K562 treated with DMSO at 1 percent for 12 hours (cell line): ENCODE data around the gene MICOS13. TPM values are rescaled to one million over a fixed set of nuclear protein-coding genes. Genes with fewer than 3 reads are reported as not detected.

Experiments
- total RNA-seq: library from RNA; unstranded; fragments of 300-600 nt; gene quantifications from 2 replicates; pipeline ENCODE4 v1.2.3, GENCODE V29; 2022; ENCODE audit not compliant: insufficient read depth

Gene MICOS13, protein sequence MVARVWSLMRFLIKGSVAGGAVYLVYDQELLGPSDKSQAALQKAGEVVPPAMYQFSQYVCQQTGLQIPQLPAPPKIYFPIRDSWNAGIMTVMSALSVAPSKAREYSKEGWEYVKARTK
- 29.6 and 55.9 TPM in 2 replicates for total RNA-seq

DNA sequence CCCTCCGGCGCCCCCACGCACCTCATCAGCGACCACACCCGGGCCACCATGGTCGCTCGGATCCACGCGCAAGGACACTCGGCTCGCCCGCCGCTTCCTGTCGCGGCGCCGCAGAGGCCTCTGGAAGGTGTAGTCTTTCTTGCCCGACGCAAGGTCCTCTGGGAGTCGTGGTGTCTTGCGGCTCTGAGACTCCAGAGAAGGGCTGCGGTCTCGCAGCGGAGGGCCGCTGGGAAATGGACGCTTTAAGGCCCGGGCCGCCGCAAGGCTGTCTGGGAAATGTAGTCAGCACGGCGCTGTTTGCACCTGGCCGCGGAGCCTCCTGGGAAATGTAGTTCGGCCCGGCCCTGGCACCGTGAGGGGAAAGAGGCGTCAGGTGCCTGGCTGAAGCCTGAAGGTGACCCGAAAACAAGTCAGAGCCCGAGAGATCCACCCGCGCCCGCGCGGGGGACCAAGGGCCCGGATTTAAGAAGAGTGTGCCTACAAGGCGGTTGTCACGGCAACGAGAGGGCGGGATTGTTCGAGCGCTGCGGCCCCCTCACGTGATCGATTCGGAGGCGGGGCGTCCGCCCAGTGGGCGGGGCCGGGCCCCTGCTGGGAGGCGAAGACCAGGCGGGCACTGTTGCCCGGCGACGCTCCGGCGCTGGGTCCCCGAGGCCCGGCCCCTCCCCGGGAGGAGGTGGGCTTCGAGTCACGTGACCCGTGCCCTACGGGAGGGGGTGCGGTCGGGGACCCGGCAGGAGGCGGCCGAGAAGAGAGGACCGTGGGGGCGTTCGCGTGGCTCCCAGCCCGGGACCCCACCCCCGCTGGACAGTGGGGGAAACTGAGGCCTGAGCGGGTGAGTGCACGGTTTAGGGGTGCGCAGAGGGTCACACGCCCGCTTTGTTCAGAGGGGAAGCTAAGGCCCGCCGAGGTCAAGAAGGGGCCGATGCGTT is at the start of gene MICOS13, which contains the start of gene HSD11B1L:
Gene MICOS13 (minus strand): TSS at position 80 of the 932 bp plus-strand sequence. CDS start 30 bp downstream, at position 50.
Gene HSD11B1L (plus strand): TSS at position 591 of the 932 bp plus-strand sequence. CDS start 3,806 bp downstream, outside the sequence.

DNA sequence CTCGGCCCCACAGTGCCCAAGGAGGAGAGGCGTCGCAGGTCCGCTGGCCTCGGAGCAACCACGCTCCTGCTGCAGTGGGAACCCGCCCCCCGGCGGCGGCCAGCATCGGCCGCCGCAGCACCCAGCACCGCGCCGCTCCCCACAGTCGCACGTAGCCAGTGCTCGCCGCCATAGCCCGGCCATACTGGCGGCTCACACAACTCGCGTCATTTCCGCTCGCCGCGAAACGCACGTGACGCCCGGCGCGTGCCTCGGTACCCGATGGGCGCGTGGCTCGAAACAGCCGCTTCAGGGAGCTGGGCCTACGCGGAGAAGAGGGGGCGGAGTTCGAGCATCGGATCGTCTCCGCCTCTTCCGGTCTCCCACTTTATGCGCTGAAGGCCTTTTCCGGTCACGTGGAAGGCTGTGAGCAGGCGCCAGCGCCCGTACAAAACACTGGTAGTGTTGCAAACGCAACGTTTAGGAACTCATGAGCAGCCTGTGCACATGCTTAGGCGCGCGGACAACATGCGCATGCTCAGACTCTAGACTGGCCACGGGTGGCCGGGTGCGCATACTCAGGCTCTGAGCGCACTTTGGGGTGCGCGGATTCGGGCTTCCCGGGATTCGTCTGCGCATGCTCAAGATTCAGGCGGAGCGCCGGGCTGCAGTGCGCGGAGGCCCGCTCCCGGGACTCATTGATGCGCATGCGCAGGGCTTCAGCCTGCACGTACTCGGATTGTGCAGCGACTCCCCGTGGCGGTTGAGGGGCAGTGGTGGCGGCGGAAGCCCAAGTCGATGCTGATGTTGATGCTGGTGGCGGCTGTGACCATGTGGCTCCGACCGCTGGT is 39.9 kb upstream of the MICOS13 start, which contains the start of the genes CATSPERD and LONP1:
Gene CATSPERD (plus strand): TSS at position 677 of the 830 bp plus-strand sequence. CDS start 101 bp downstream, at position 778.
Gene LONP1 (minus strand): TSS at position 186 of the 830 bp plus-strand sequence. CDS start 14 bp downstream, at position 172.

DNA sequence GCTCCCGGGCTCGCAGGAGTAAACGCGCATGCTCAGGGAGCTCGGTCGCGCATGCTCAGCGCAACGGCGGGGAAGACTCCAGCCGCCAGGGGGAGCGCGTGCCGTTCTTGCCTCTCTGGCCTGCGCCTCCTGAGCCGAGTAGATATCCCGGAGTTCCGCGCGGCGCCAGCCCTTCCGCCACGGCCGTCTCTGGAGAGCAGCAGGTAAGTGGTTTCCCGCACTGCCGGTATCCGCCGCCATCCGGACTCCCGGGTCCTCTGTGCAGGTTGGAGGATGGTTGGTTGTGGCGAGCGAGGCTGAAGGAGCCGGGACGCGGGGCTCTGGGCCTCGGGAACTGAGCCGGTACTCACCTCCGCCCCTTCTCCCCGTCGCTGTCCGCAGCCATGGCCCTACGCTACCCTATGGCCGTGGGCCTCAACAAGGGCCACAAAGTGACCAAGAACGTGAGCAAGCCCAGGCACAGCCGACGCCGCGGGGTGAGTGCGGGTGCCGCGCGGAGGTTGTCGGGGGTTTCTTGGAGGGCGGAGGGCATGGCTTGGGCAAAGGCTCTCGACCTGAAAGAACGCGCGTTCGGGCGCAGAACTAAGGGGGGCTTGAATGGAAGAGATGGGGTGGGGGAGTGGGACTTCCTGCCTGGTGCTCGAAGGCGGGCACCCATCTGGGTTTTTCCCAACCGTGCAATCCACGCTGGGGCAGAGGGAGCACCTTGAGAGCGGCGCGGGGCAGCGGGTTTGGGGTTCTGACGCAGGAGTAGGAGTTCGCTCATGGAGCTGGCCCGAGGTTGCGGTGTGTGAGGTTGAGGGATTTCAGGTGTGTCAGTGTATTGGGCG is 10.0 kb upstream of the MICOS13 start, which contains the start of gene RPL36:
Gene RPL36 (plus strand): TSS at position 171 of the 830 bp plus-strand sequence. CDS start 213 bp downstream, at position 384.

Other genes starting within 250 kb of the MICOS13 start
- gene ZNRF4, start 225.1 kb downstream of the MICOS13 start, total RNA-seq = not detected in 2 replicates
- gene TINCR, start 112.6 kb downstream of the MICOS13 start, total RNA-seq = 0.20 and 0.52 TPM in 2 replicates
- 55.5 and 58.7 TPM in 2 replicates for gene SAFB2, start 57.7 kb downstream of the MICOS13 start, total RNA-seq
- gene SAFB, start 57.4 kb downstream of the MICOS13 start, total RNA-seq = 93.0 and 118 TPM in 2 replicates
- 11.2 and 13.8 TPM in 2 replicates for gene HSD11B1L, start 511 bp upstream of the MICOS13 start, total RNA-seq
- 1,237 and 1,942 TPM in 2 replicates for gene RPL36, start 9.8 kb upstream of the MICOS13 start, total RNA-seq
- gene LONP1, start 39.6 kb upstream of the MICOS13 start, total RNA-seq = 190 and 205 TPM in 2 replicates
- not detected in 2 replicates for gene CATSPERD, start 40.1 kb upstream of the MICOS13 start, total RNA-seq
- gene PRR22, start 104.2 kb upstream of the MICOS13 start, total RNA-seq = 2.0 and 3.4 TPM in 2 replicates
- gene DUS3L, start 110.6 kb upstream of the MICOS13 start, total RNA-seq = 36.3 and 46.8 TPM in 2 replicates
- 24.5 and 33.8 TPM in 2 replicates for gene NRTN, start 124.6 kb upstream of the MICOS13 start, total RNA-seq
- not detected in 2 replicates for gene FUT6, start 159.2 kb upstream of the MICOS13 start, total RNA-seq
- 1.5 TPM in 1 of 2 replicates, not detected in the other for gene FUT3, start 170.9 kb upstream of the MICOS13 start, total RNA-seq
- gene FUT5, start 190.0 kb upstream of the MICOS13 start, total RNA-seq = not detected in 2 replicates
- 494 and 896 TPM in 2 replicates for gene NDUFA11, start 223.3 kb upstream of the MICOS13 start, total RNA-seq
- 0.60 and 4.2 TPM in 2 replicates for gene VMAC, start 224.4 kb upstream of the MICOS13 start, total RNA-seq
- gene CAPS, start 233.7 kb upstream of the MICOS13 start, total RNA-seq = 5.2 and 7.9 TPM in 2 replicates